Neural progenitor cell (in vitro differentiated cells): ENCODE results near the gene MIAT.

Experiments used
- CTCF ChIP-seq: fragments of 200-600 bp; sonication (generic); IDR thresholded peaks from 2 replicates; pipeline ENCODE4 v1.5.1; 2017; ENCODE audit warnings: antibody characterized with exemption, mild to moderate bottlenecking
- EZH2 ChIP-seq: fragments of 200-600 bp; sonication (generic); IDR thresholded peaks from 2 replicates; pipeline ENCODE4 v1.6.1; 2017; ENCODE audit warnings: antibody characterized with exemption, mild to moderate bottlenecking, moderate library complexity
- EZH2phosphoT487 ChIP-seq: fragments of 200-600 bp; sonication (generic); IDR thresholded peaks from 2 replicates; pipeline ENCODE4 v1.6.1; 2017; ENCODE audit warnings: antibody characterized with exemption

GRCh38 chr22:26680485-26680884 lies 23.1 kb downstream of the MIAT start:
- TF ChIP-seq CTCF (no peak), EZH2phosphoT487 (no peak), EZH2 (no peak)
